Fibroblast of villous mesenchyme (primary cell): ENCODE data around the gene SLC15A5. TPM values are rescaled to one million over a fixed set of nuclear protein-coding genes. Genes with fewer than 3 reads are reported as not detected.

Experiments used
- DNase-seq: peaks from one replicate; pipeline ENCODE4 v3.0.0-alpha.2; 2010; ENCODE audit warnings: low read depth
- H3K4me3 ChIP-seq: 2 replicates; pipeline ENCODE4 v1.5.1; 2011; ENCODE audit warnings: low read depth, mild to moderate bottlenecking, low read length
- CTCF ChIP-seq: IDR thresholded peaks from 2 replicates; pipeline ENCODE4 v1.5.1; 2012; ENCODE audit warnings: low read depth, mild to moderate bottlenecking, low read length; ENCODE audit not compliant: insufficient read depth
- total RNA-seq: library from RNA; depleted of rRNA; stranded (reverse); fragments of >200 nt; gene quantifications from 2 replicates; pipeline ENCODE4 v1.2.3, GENCODE V29; 2012

SLC15A5 gene
- total RNA-seq, 1 donor, result not detected

- no peak for DNase-seq
- H3K4me3 ChIP-seq, result no peak overlapping the region
- TF ChIP-seq CTCF, result no peak
Observed at GRCh38 chr12:16228067-16228466, 49.4 kb downstream of the SLC15A5 start.

- TF ChIP-seq CTCF, result no peak
- no peak for DNase-seq
- H3K4me3 ChIP-seq, result no peak overlapping the region
Observed at GRCh38 chr12:16225692-16226091, 51.8 kb downstream of the SLC15A5 start.

GRCh38 chr12:16224196-16224595, 53.3 kb downstream of the SLC15A5 start:
- H3K4me3 ChIP-seq, result no peak overlapping the region
- no peak for DNase-seq
- TF ChIP-seq CTCF, result no peak

- DNase-seq, result no peak
- no peak overlapping the region for H3K4me3 ChIP-seq
- TF ChIP-seq CTCF, result no peak
Observed at GRCh38 chr12:16221776-16222175, 55.7 kb downstream of the SLC15A5 start.

- no peak for DNase-seq
- no peak for TF ChIP-seq CTCF
- no peak overlapping the region for H3K4me3 ChIP-seq
Observed at GRCh38 chr12:16220120-16220519, 57.4 kb downstream of the SLC15A5 start.

- H3K4me3 ChIP-seq, result no peak overlapping the region
- no peak for TF ChIP-seq CTCF
- no peak for DNase-seq
Observed at GRCh38 chr12:16218934-16219751, 58.3 kb downstream of the SLC15A5 start.

GRCh38 chr12:16218234-16218633, 59.3 kb downstream of the SLC15A5 start:
- DNase-seq, result no peak
- no peak overlapping the region for H3K4me3 ChIP-seq
- no peak for TF ChIP-seq CTCF
